HepG2 (cell line): Measurements from ENCODE around the gene CCNF. TPM values are rescaled to one million over a fixed set of nuclear protein-coding genes. Genes with fewer than 3 reads are reported as not detected.

Experiments
- ATAC-seq: fragments of 200-7000 bp; cut with Tn5 transposase; 3 replicates; pipeline ENCODE4 v1.9.1; 2020; ENCODE audit warnings: mild to moderate bottlenecking, moderate library complexity
- BruUV-seq: library from RNA; stranded (reverse); fragments of 400-500 nt; replicated peaks from 2 replicates; lab custom pipeline; 2021; lab: Mats Ljungman, UMichigan
- CTCF ChIA-PET: fragments of 300-600 bp; formaldehyde crosslinking; extraction: SDS; loops from one replicate; lab custom pipeline; 2021; ENCODE audit warnings: low total read pairs, inconsistent platforms, low intra/inter-chr PET ratio; lab: Yijun Ruan, JAX
- POLR2A ChIA-PET: fragments of 350-600 bp; sonication (Branson Sonifier 250); formaldehyde crosslinking; loops from one replicate; lab custom pipeline; 2020; ENCODE audit warnings: antibody characterized with exemption, inconsistent platforms; lab: Yijun Ruan, JAX
- DNase-seq: peaks from one replicate; pipeline ENCODE4 v3.0.0-alpha.2; 2015; ENCODE audit warnings: low spot score
- FAIRE-seq: peaks from 3 replicates; lab custom pipeline; 2011; peaks lifted over from hg19 to GRCh38; lab: Jason Lieb, UNC
- H2AFZ ChIP-seq: one replicate; pipeline ENCODE4 v1.6.1; 2011; ENCODE audit warnings: low read length, inconsistent platforms
- H3K27ac ChIP-seq: fragments of 300-600 bp; 3 replicates; pipeline ENCODE4 v1.8.0; 2011; ENCODE audit warnings: mixed run types, mild to moderate bottlenecking, mixed read lengths, low read length, inconsistent platforms; ENCODE audit not compliant: insufficient read depth; ENCODE audit errors: extremely low read length
- H3K27me3 ChIP-seq, 2 experiments: fragments of 200-600 bp in 1 of 2; 2 replicates in 1 of 2; 3 replicates in 1 of 2; pipeline versions ENCODE4 v1.6.0 to v1.8.0; 2011; ENCODE audit warnings: low read length in 2 of 2, mild to moderate bottlenecking in 2 of 2, moderate library complexity in 2 of 2, inconsistent platforms in 1 of 2; ENCODE audit not compliant: insufficient read depth in 2 of 2, control insufficient read depth in 1 of 2
- H3K36me3 ChIP-seq, 2 experiments: fragments of 200-600 bp in 1 of 2; replicated peaks in 1 of 2; 2 replicates in 1 of 2; 3 replicates in 1 of 2; pipeline versions ENCODE4 v1.5.1 to v1.8.0; 2011; ENCODE audit warnings: low read length in 2 of 2, inconsistent platforms in 1 of 2; ENCODE audit not compliant: insufficient read depth in 2 of 2, control insufficient read depth in 1 of 2
- H3K4me1 ChIP-seq: 2 replicates; pipeline ENCODE4 v1.5.1; 2012; ENCODE audit warnings: low read length, inconsistent platforms; ENCODE audit not compliant: insufficient read depth
- H3K4me2 ChIP-seq: 2 replicates; pipeline ENCODE4 v1.6.0; 2011; ENCODE audit warnings: low read depth, low read length, inconsistent platforms
- H3K4me3 ChIP-seq, 3 experiments: fragments of 200-600 bp in 1 of 3; sonication (generic), shearing (Covaris generic) in 1 of 3; replicated peaks in 1 of 3; 2 replicates each; pipeline ENCODE4 v1.5.1; 2011 to 2016; ENCODE audit warnings: low read length in 3 of 3, inconsistent platforms in 2 of 3, low read depth in 2 of 3, mild to moderate bottlenecking in 2 of 3, control low read depth in 1 of 3, mixed read lengths in 1 of 3; ENCODE audit not compliant: insufficient read depth in 1 of 3
- H3K79me2 ChIP-seq: one replicate; pipeline ENCODE4 v1.6.1; 2011; ENCODE audit warnings: low read length, inconsistent platforms; ENCODE audit not compliant: insufficient read depth
- H3K9ac ChIP-seq: 2 replicates; pipeline ENCODE4 v1.6.0; 2011; ENCODE audit warnings: mild to moderate bottlenecking, low read depth, low read length, inconsistent platforms; ENCODE audit not compliant: insufficient read depth
- H3K9me3 ChIP-seq: 2 replicates; pipeline ENCODE4 v1.5.1; 2012; ENCODE audit warnings: mild to moderate bottlenecking, low read length
- H4K20me1 ChIP-seq: 2 replicates; pipeline ENCODE4 v1.6.0; 2011; ENCODE audit warnings: inconsistent platforms, mild to moderate bottlenecking, low read length, moderate library complexity; ENCODE audit not compliant: insufficient read depth
- NFATC3 ChIP-seq: sonication (generic); formaldehyde crosslinking; IDR thresholded peaks from 2 replicates; pipeline ENCODE4 v1.5.1; 2020; ENCODE audit warnings: mild to moderate bottlenecking, missing genetic modification reagents
- NR1H2 ChIP-seq: sonication (generic); formaldehyde crosslinking; IDR thresholded peaks from 2 replicates; pipeline ENCODE4 v1.8.1; 2022; ENCODE audit warnings: low read depth, missing genetic modification reagents, borderline replicate concordance
- ONECUT2 ChIP-seq: sonication (generic); formaldehyde crosslinking; IDR thresholded peaks from 2 replicates; pipeline ENCODE4 v1.4.0; 2020; ENCODE audit warnings: missing genetic modification reagents
- PHB2 ChIP-seq: fragments of 450-650 bp; IDR thresholded peaks from 2 replicates; pipeline ENCODE4 v1.6.1; 2018; ENCODE audit not compliant: partially characterized antibody
- RCOR2 ChIP-seq: IDR thresholded peaks from 2 replicates; pipeline ENCODE4 v1.6.1; 2016; ENCODE audit warnings: missing biosample characterization, missing genetic modification reagents
- SIX4 ChIP-seq: sonication (generic); formaldehyde crosslinking; IDR thresholded peaks from 2 replicates; pipeline ENCODE4 v1.4.0; 2020; ENCODE audit warnings: missing genetic modification reagents
- ZNF296 ChIP-seq: sonication (generic); formaldehyde crosslinking; conservative IDR thresholded peaks from 2 replicates; pipeline ENCODE4 v1.5.0; 2020; ENCODE audit warnings: mild to moderate bottlenecking, missing genetic modification reagents
- WGBS: methylation state at CpG from one replicate; pipeline ENCODE4 v1.1.6; 2017; ENCODE audit warnings: low lambda C conversion rate; 5-methylcytosine and 5-hydroxymethylcytosine counted together
- in situ Hi-C: cut with HindIII; loops from 2 replicates; pipeline ENCODE4 v1.10.0; 2017; ENCODE audit warnings: low pct_unique_long_range_greater_than_20kb; ENCODE audit not compliant: extremely low pct_ligation_motif_present
- intact Hi-C: fragments of 100-400 bp; cut with micrococcal nuclease; formaldehyde crosslinking; loops from one replicate; pipeline ENCODE4 v1.10.0; 2022; ENCODE audit not compliant: unreplicated experiment
- polyA plus RNA-seq, 8 experiments: library from polyadenylated mRNA; depleted of rRNA in 3 of 8; stranded (reverse) in 7 of 8; unstranded in 1 of 8; fragments of >200 nt; fragmentation: Illumina TruSeq in 4 of 8; extraction: Trizol in 4 of 8; gene quantifications; 2 replicates each; pipeline versions ENCODE4 v1.2.1 to v1.2.3, GENCODE V29; 2011 to 2016; ENCODE audit warnings: low read depth in 4 of 8, missing spikeins in 1 of 8, mixed read lengths in 1 of 8; ENCODE audit not compliant: insufficient read depth in 1 of 8
- total RNA-seq, 5 experiments: library from RNA; depleted of rRNA; stranded (reverse); fragments of >200 nt; fragmentation: Illumina TruSeq; extraction: Trizol; gene quantifications; 2 replicates each; pipeline ENCODE4 v1.2.3, GENCODE V29; 2016; ENCODE audit warnings: low read depth in 1 of 5
- TF ChIP-seq, protein P1 (sequence below): sonication (generic); formaldehyde crosslinking; IDR thresholded peaks from 2 replicates; pipeline ENCODE4 v1.4.0; 2020; ENCODE audit warnings: missing genetic modification reagents, borderline replicate concordance
- TF ChIP-seq, protein P2 (sequence below): sonication (generic); formaldehyde crosslinking; IDR thresholded peaks from 2 replicates; pipeline ENCODE4 v1.8.1; 2023; ENCODE audit warnings: mild to moderate bottlenecking, missing genetic modification reagents

CCNF gene
- total and polyA plus RNA-seq, 2 of the 13 experiments (the other 11 are each of a cell fraction or from before 2014, with no cell fraction given) = 6.4 to 22.8 TPM

DNA sequence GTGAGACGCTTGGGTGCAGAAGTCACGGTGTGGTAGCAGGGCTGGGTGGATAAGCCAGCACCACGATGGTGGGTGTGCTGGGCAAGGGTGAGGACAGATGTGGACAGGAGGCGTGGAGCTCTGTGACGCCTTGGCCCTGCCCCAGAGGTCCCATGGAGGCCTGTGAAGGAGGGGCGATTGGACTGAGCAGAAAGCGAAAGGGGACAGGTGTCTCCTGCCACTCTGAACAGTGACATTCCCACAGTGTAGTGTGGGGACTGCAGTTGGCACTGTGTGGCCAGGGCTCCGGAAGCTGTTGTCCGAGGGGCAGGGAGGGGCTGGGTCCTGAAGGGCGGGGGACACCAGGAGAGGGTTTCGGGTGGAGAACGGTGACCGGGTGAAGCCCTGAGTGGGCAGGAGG lies 53.0 kb downstream of the CCNF start:
- POLR2A ChIA-PET = no interaction called here
- BruUV-seq = no TSS peak
- Histone ChIP-seq H3K4me2 (no peak overlapping the region), H3K27ac (no peak overlapping the region), H3K9ac (no peak overlapping the region), H2AFZ (no peak overlapping the region), H3K4me3 (no peak overlapping the region)
- FAIRE-seq = no peak
- CTCF ChIA-PET = no interaction called here
- 96% methylated on average over 13 of the region's 13 CpGs for WGBS
- DNase-seq = no peak
- no peak for ATAC-seq
- intact Hi-C loops = no loop called here
- TF ChIP-seq, protein P1, sequence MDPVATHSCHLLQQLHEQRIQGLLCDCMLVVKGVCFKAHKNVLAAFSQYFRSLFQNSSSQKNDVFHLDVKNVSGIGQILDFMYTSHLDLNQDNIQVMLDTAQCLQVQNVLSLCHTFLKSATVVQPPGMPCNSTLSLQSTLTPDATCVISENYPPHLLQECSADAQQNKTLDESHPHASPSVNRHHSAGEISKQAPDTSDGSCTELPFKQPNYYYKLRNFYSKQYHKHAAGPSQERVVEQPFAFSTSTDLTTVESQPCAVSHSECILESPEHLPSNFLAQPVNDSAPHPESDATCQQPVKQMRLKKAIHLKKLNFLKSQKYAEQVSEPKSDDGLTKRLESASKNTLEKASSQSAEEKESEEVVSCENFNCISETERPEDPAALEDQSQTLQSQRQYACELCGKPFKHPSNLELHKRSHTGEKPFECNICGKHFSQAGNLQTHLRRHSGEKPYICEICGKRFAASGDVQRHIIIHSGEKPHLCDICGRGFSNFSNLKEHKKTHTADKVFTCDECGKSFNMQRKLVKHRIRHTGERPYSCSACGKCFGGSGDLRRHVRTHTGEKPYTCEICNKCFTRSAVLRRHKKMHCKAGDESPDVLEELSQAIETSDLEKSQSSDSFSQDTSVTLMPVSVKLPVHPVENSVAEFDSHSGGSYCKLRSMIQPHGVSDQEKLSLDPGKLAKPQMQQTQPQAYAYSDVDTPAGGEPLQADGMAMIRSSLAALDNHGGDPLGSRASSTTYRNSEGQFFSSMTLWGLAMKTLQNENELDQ (CRISPR knock-in tag) = no peak
- TF ChIP-seq SIX4 = no peak
- TF ChIP-seq ZNF296 (CRISPR knock-in tag) = no peak
- no peak for TF ChIP-seq NFATC3 (CRISPR knock-in tag)
- no peak for TF ChIP-seq PHB2
- TF ChIP-seq, protein P2, sequence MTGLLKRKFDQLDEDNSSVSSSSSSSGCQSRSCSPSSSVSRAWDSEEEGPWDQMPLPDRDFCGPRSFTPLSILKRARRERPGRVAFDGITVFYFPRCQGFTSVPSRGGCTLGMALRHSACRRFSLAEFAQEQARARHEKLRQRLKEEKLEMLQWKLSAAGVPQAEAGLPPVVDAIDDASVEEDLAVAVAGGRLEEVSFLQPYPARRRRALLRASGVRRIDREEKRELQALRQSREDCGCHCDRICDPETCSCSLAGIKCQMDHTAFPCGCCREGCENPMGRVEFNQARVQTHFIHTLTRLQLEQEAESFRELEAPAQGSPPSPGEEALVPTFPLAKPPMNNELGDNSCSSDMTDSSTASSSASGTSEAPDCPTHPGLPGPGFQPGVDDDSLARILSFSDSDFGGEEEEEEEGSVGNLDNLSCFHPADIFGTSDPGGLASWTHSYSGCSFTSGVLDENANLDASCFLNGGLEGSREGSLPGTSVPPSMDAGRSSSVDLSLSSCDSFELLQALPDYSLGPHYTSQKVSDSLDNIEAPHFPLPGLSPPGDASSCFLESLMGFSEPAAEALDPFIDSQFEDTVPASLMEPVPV = no peak
- no peak for TF ChIP-seq RCOR2 (CRISPR knock-in tag)
- no peak for TF ChIP-seq NR1H2 (CRISPR knock-in tag)
- no peak for TF ChIP-seq ONECUT2
- TF ChIP-seq, all 625 proteins: peak for 0
- peaks cover 2 to 5% of the 10 kb centered on the region in 2 experiments; a peak in 2 of 5 replicates for H3K36me3 ChIP-seq
- no peaks in the 10 kb centered on the region for H3K9me3 ChIP-seq
- in situ Hi-C loops = no loop called here
- peaks cover 59% of the 10 kb centered on the region for H3K79me2 ChIP-seq
- H4K20me1 ChIP-seq = peaks cover 33% of the 10 kb centered on the region
- no peaks in the 10 kb centered on the region for H3K27me3 ChIP-seq
- peaks cover 69% of the 10 kb centered on the region for H3K4me1 ChIP-seq
